ENCODE data around the gene TNK2.

TNK2 gene

DNA sequence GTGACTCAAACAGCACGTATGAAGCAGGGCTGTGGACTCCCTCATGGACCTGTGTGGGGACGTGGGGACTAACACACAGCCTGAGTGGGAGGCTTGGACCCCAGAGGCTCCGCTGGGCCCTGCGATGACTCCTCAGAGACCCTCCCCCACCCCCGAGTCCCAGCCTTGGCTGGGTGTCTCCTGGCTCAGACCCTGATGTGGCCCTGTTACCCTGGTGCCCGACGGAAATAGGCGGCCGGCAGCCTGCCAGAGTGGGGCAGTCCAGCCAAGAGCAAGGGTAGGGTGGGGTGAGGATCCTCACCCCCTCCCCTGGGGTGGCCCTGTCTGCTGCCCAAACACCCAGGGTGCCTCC lies 15.3 kb downstream of the TNK2 start:
- H3K9me3 ChIP-seq (ENCODE audit: low read length), result no peaks in the 10 kb centered on the region
- H3K4me2 ChIP-seq (ENCODE audit: low read length), result peak overlapping the region; percentile 89
- H3F3A ChIP-seq (ENCODE audit: insufficient read depth, low read length), result no peaks in the 10 kb centered on the region
- H3K9ac ChIP-seq (ENCODE audit: low read length), result peak overlapping the region; percentile 52; the same call in 1 of the 2 replicates
- peak overlapping the region; percentile 93 for H3K27ac ChIP-seq (ENCODE audit: low read depth, low read length, poor library complexity, severe bottlenecking)
- H3K4me3 ChIP-seq (ENCODE audit: low read depth, low read length, poor library complexity, severe bottlenecking), result peak overlapping the region; percentile 18
- peaks cover 16% of the 10 kb centered on the region; the same call in 1 of the 2 replicates for H3K36me3 ChIP-seq (ENCODE audit: insufficient read depth, low read length)
- no peak for TF ChIP-seq EZH2 (IDR thresholded peaks at IDR 0.05; ENCODE audit: borderline replicate concordance, low read length)
- TF ChIP-seq, protein P1, sequence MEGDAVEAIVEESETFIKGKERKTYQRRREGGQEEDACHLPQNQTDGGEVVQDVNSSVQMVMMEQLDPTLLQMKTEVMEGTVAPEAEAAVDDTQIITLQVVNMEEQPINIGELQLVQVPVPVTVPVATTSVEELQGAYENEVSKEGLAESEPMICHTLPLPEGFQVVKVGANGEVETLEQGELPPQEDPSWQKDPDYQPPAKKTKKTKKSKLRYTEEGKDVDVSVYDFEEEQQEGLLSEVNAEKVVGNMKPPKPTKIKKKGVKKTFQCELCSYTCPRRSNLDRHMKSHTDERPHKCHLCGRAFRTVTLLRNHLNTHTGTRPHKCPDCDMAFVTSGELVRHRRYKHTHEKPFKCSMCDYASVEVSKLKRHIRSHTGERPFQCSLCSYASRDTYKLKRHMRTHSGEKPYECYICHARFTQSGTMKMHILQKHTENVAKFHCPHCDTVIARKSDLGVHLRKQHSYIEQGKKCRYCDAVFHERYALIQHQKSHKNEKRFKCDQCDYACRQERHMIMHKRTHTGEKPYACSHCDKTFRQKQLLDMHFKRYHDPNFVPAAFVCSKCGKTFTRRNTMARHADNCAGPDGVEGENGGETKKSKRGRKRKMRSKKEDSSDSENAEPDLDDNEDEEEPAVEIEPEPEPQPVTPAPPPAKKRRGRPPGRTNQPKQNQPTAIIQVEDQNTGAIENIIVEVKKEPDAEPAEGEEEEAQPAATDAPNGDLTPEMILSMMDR (IDR thresholded peaks at IDR 0.05; ENCODE audit: low read length), result no peak
- H2AFZ ChIP-seq (ENCODE audit: low read length), result no peak overlapping the region
- peaks cover 55% of the 10 kb centered on the region for H3K4me1 ChIP-seq (ENCODE audit: insufficient read depth, low read length, severe bottlenecking)
- no peaks in the 10 kb centered on the region for H4K20me1 ChIP-seq (ENCODE audit: insufficient read depth, low read length)
- no peaks in the 10 kb centered on the region for H3K27me3 ChIP-seq (ENCODE audit: insufficient read depth, low read length)
- H3K79me2 ChIP-seq (ENCODE audit: insufficient read depth, low read length), result no peaks in the 10 kb centered on the region
- H3K9me2 ChIP-seq (ENCODE audit: low read depth, low read length), result no peaks in the 10 kb centered on the region

DNA sequence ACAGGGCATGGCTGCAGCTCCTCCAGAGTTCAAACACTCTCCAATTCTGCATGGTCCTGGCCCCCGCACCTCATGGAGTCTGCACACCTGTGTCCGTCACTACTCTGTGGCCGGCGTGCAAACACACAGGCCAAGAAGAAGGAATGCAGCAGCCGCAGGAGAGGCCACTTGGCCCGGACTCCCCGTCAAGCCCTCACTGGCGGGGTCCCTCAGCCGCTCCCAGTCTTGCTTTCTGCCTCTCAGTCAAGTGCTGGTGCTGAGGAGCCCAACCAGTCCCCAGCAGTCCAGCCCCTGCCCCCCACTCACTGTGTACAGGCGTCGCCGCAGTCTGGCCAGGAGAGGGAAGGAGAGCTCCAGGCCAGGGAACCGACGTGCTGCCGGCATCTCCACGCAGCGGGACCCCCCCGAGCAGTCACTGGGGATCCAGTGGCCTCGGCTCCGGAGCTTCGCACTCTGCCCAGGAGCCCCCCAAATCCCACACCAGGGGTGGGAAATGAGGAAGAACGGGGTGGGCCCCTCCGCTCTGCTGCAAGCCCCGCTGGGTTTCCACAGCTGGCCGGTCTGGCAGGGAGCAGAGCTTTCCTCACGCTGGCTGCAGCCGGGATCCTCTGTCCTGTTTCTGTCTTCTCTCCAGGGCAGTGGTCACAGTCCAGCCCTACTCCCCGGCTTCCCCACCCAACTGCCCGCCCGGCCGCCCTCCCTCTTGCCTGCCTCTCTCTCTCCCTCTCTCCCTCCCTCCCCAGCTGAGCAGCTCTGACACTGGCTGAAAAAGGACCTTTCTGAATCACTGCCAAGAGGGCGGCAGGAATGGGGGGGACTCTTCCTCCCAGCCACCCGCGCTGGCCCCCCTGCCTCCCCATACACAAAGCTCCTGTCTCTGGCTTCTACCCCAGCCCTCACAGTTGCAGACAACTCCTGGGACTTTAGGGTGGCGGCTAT lies 16.0 kb downstream of the TNK2 start:
- H3K79me2 ChIP-seq (ENCODE audit: insufficient read depth, low read length), result no peaks in the 10 kb centered on the region

DNA sequence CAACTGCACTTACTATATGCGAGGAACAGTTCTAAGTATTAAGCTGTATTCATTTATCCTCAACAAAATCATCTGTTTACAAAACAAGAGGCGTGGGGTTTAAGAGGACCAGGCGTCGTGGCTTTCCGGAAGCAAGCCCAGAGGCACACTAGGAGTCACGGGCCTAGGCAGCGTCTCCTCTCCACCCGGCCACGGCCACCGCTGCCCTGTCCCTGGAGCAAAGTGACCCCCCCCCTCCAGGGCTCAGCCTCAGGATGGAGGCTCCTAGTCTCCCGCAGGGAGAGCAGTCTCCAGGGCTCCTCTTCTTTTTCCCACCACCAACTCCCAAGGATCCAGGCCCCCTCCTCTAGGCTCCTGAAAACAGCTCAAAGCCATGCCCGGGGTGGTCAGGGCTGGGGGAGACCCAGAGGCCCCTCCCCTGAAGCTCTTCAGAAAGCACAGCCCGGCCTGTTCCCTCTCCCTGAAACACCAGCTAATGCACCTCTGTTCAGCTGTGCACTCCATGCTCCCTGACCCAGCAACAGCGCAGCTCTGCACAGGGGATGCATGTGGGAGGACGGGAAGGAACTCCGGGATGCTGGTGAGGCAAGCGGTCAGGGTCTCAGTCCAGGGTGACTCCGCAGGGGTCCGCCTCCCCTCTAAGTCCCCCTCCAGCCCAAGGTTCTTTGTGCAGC lies 16.8 kb downstream of the TNK2 start:
- Histone ChIP-seq H3K4me1 (ENCODE audit: insufficient read depth, low read length, severe bottlenecking) (peaks cover 41% of the 10 kb centered on the region), H3K9me3 (ENCODE audit: low read length) (no peaks in the 10 kb centered on the region), H2AFZ (ENCODE audit: low read length) (no peak overlapping the region), H3F3A (ENCODE audit: insufficient read depth, low read length) (no peaks in the 10 kb centered on the region), H3K4me2 (ENCODE audit: low read length) (no peak overlapping the region), H3K27ac (ENCODE audit: low read depth, low read length, poor library complexity, severe bottlenecking) (peak overlapping the region; percentile 43), H3K9me2 (ENCODE audit: low read depth, low read length) (no peaks in the 10 kb centered on the region), H3K9ac (ENCODE audit: low read length) (no peak overlapping the region), H4K20me1 (ENCODE audit: insufficient read depth, low read length) (no peaks in the 10 kb centered on the region), H3K36me3 (ENCODE audit: insufficient read depth, low read length) (peaks cover 30% of the 10 kb centered on the region; the same call in 1 of the 2 replicates), H3K4me3 (ENCODE audit: low read depth, low read length, poor library complexity, severe bottlenecking) (no peak overlapping the region), H3K79me2 (ENCODE audit: insufficient read depth, low read length) (no peaks in the 10 kb centered on the region), H3K27me3 (ENCODE audit: insufficient read depth, low read length) (no peaks in the 10 kb centered on the region)
- TF ChIP-seq, protein P1 (IDR thresholded peaks at IDR 0.05; ENCODE audit: low read length), result no peak
- TF ChIP-seq EZH2 (IDR thresholded peaks at IDR 0.05; ENCODE audit: borderline replicate concordance, low read length), result no peak

More for the DNA sequence above, 16.0 kb downstream of the TNK2 start:
- H3K36me3 ChIP-seq (ENCODE audit: insufficient read depth, low read length), result peaks cover 22% of the 10 kb centered on the region; the same call in 1 of the 2 replicates
- TF ChIP-seq, protein P1 (IDR thresholded peaks at IDR 0.05; ENCODE audit: low read length), result no peak
- TF ChIP-seq EZH2 (IDR thresholded peaks at IDR 0.05; ENCODE audit: borderline replicate concordance, low read length), result no peak
- no peaks in the 10 kb centered on the region for H3K27me3 ChIP-seq (ENCODE audit: insufficient read depth, low read length)
- H3K9ac ChIP-seq (ENCODE audit: low read length), result peak overlapping the region; percentile 52; the same call in 1 of the 2 replicates
- no peaks in the 10 kb centered on the region for H3F3A ChIP-seq (ENCODE audit: insufficient read depth, low read length)
- no peaks in the 10 kb centered on the region for H3K9me2 ChIP-seq (ENCODE audit: low read depth, low read length)
- H3K27ac ChIP-seq (ENCODE audit: low read depth, low read length, poor library complexity, severe bottlenecking), result peak overlapping the region; percentile 93
- peaks cover 49% of the 10 kb centered on the region for H3K4me1 ChIP-seq (ENCODE audit: insufficient read depth, low read length, severe bottlenecking)
- H2AFZ ChIP-seq (ENCODE audit: low read length), result no peak overlapping the region
- no peaks in the 10 kb centered on the region for H3K9me3 ChIP-seq (ENCODE audit: low read length)
- no peaks in the 10 kb centered on the region for H4K20me1 ChIP-seq (ENCODE audit: insufficient read depth, low read length)
- H3K4me2 ChIP-seq (ENCODE audit: low read length), result peak overlapping the region; percentile 89
- peak overlapping the region; percentile 18 for H3K4me3 ChIP-seq (ENCODE audit: low read depth, low read length, poor library complexity, severe bottlenecking)
